Endothelial cell of umbilical vein (primary cell): ENCODE measurements around the gene KCNG1. TPM values are rescaled to one million over a fixed set of nuclear protein-coding genes. Genes with fewer than 3 reads are reported as not detected.

ENCODE experiments used
- BruUV-seq: library from RNA; stranded (reverse); fragments of 400-500 nt; replicated peaks from 2 replicates; lab custom pipeline; 2021; lab: Mats Ljungman, UMichigan
- CTCF ChIA-PET: fragments of 300-600, 350-600 bp; sonication (Branson Sonifier 250); formaldehyde crosslinking; loops from one replicate; lab custom pipeline; 2021; ENCODE audit warnings: antibody characterized with exemption, inconsistent platforms; lab: Charles Lee
- POLR2A ChIA-PET: fragments of 300-600, 350-600 bp; sonication (Branson Sonifier 250); formaldehyde crosslinking; loops from one replicate; lab custom pipeline; 2021; ENCODE audit warnings: antibody characterized with exemption, inconsistent platforms; lab: Charles Lee
- DNase-seq: peaks from one replicate; pipeline ENCODE4 v3.0.0-alpha.2; 2011; ENCODE audit warnings: low read depth, low spot score
- FAIRE-seq: peaks from 2 replicates; lab custom pipeline; 2011; peaks lifted over from hg19 to GRCh38; lab: Jason Lieb, UNC
- H2AFZ ChIP-seq: 2 replicates; pipeline ENCODE4 v1.6.0; 2012; ENCODE audit warnings: low read depth, low read length, control low read depth, inconsistent platforms
- H3K27ac ChIP-seq: 2 replicates; pipeline ENCODE4 v1.5.1; 2011; ENCODE audit warnings: low read depth, mild to moderate bottlenecking, control low read depth, low read length, moderate library complexity; ENCODE audit not compliant: insufficient read depth
- H3K27me3 ChIP-seq, 2 experiments: 2 replicates each; pipeline versions ENCODE4 v1.6.0 to v1.6.1; 2011; ENCODE audit warnings: low read length in 2 of 2, mixed read lengths in 1 of 2; ENCODE audit not compliant: control insufficient read depth in 2 of 2, insufficient read depth in 2 of 2
- H3K36me3 ChIP-seq, 2 experiments: 2 replicates in 1 of 2; 3 replicates in 1 of 2; pipeline ENCODE4 v1.5.1; 2011; ENCODE audit warnings: low read length in 2 of 2, mild to moderate bottlenecking in 1 of 2, moderate library complexity in 1 of 2; ENCODE audit not compliant: control insufficient read depth in 2 of 2, insufficient read depth in 2 of 2; ENCODE audit errors: extremely low read depth in 1 of 2
- H3K4me1 ChIP-seq: 3 replicates; pipeline ENCODE4 v1.5.1; 2011; ENCODE audit warnings: mild to moderate bottlenecking, low read length; ENCODE audit not compliant: control insufficient read depth, insufficient read depth; ENCODE audit errors: extremely low read depth
- H3K4me2 ChIP-seq: 2 replicates; pipeline ENCODE4 v1.6.1; 2011; ENCODE audit warnings: low read length, control low read depth, mixed read lengths; ENCODE audit not compliant: insufficient read depth
- H3K4me3 ChIP-seq, 3 experiments: fragments of 200-600 bp in 1 of 3; sonication (generic), shearing (Covaris generic) in 1 of 3; replicated peaks in 1 of 3; 2 replicates each; pipeline ENCODE4 v1.5.1; 2011 to 2016; ENCODE audit warnings: control low read depth in 3 of 3, low read length in 3 of 3, mild to moderate bottlenecking in 2 of 3, inconsistent platforms in 1 of 3, low read depth in 1 of 3, moderate library complexity in 1 of 3; ENCODE audit not compliant: insufficient read depth in 1 of 3
- H3K79me2 ChIP-seq: 2 replicates; pipeline ENCODE4 v1.6.0; 2012; ENCODE audit warnings: low read length, inconsistent platforms; ENCODE audit not compliant: control insufficient read depth, insufficient read depth
- H3K9ac ChIP-seq: replicated peaks from 2 replicates; pipeline ENCODE3; 2011; ENCODE audit warnings: low read length, control low read depth; ENCODE audit not compliant: insufficient read depth; ENCODE audit errors: extremely low read depth
- H3K9me1 ChIP-seq: replicated peaks from 3 replicates; pipeline ENCODE4 v1.6.0; 2011; ENCODE audit warnings: mild to moderate bottlenecking, low read length; ENCODE audit not compliant: control insufficient read depth, insufficient read depth; ENCODE audit errors: extremely low read depth
- H3K9me3 ChIP-seq: replicated peaks from 2 replicates; pipeline ENCODE4 v1.5.1; 2012; ENCODE audit warnings: low read length, inconsistent platforms; ENCODE audit not compliant: control insufficient read depth, insufficient read depth
- H4K20me1 ChIP-seq: replicated peaks from 2 replicates; pipeline ENCODE3; 2011; ENCODE audit warnings: mild to moderate bottlenecking, low read length; ENCODE audit not compliant: control insufficient read depth, insufficient read depth; ENCODE audit errors: extremely low read depth
- CTCF ChIP-seq, 2 donors: IDR thresholded peaks; 1 replicate in 1 of 2; 2 replicates in 1 of 2; pipeline ENCODE4 v1.5.1; 2011; ENCODE audit warnings: low read length in 2 of 2, mild to moderate bottlenecking in 2 of 2, moderate library complexity in 2 of 2, control low read depth in 1 of 2, inconsistent platforms in 1 of 2, low read depth in 1 of 2; ENCODE audit not compliant: insufficient read depth in 1 of 2; ENCODE audit errors: extremely low read depth in 1 of 2
- EZH2 ChIP-seq: IDR thresholded peaks from 2 replicates; pipeline ENCODE4 v1.6.1; 2012; ENCODE audit warnings: borderline replicate concordance, low read depth, mild to moderate bottlenecking, moderate library complexity, low read length, inconsistent platforms; ENCODE audit not compliant: severe bottlenecking
- FOS ChIP-seq: IDR thresholded peaks from 2 replicates; pipeline ENCODE4 v1.6.1; 2011; ENCODE audit warnings: mild to moderate bottlenecking, low read length, moderate library complexity, borderline replicate concordance; ENCODE audit not compliant: insufficient read depth
- MAX ChIP-seq: IDR thresholded peaks from 2 replicates; pipeline ENCODE4 v1.6.1; 2011; ENCODE audit not compliant: insufficient read depth, insufficient read length
- POLR2A ChIP-seq: IDR thresholded peaks from 2 replicates; pipeline ENCODE4 v1.6.1; 2012; ENCODE audit warnings: low read depth, mild to moderate bottlenecking, control low read depth, low read length
- POLR2AphosphoS5 ChIP-seq: IDR thresholded peaks from 2 replicates; pipeline ENCODE4 v1.6.1; 2012; ENCODE audit warnings: low read depth, mild to moderate bottlenecking, control low read depth, low read length, moderate library complexity; ENCODE audit not compliant: insufficient read depth
- dilution Hi-C: fragments of 300-500 bp; cut with MboI; formaldehyde crosslinking; loops from one replicate; pipeline ENCODE4 v1.15.0; 2019; ENCODE audit warnings: low sequenced_read_pairs; ENCODE audit not compliant: extremely low pct_ligation_motif_present
- intact Hi-C: fragments of 100-400 bp; cut with micrococcal nuclease; formaldehyde crosslinking; loops from one replicate; pipeline ENCODE4 v1.10.0; 2022
- polyA plus RNA-seq, 4 experiments: library from polyadenylated mRNA; depleted of rRNA in 3 of 4; stranded (reverse) in 3 of 4; unstranded in 1 of 4; fragments of >200 nt; gene quantifications; 2 replicates each; pipeline versions ENCODE4 v1.2.1 to v1.2.3, GENCODE V29; 2011 to 2012; ENCODE audit warnings: missing spikeins in 1 of 4
- total RNA-seq: library from RNA; stranded (reverse); gene quantifications from 2 replicates; pipeline ENCODE4 v1.2.3, GENCODE V29; 2021

Gene KCNG1
- total and polyA plus RNA-seq, 2 donors (not counting 3 experiments of a cell fraction or from before 2014, with no cell fraction given): 0.22 to 1.1 TPM

- H4K20me1 ChIP-seq: no peaks in the 10 kb centered on the region
- peak within 1 kb of the TSS; percentile 96 for H3K9ac ChIP-seq
- H2AFZ ChIP-seq: peak within 1 kb of the TSS; percentile 74
- H3K79me2 ChIP-seq: peaks cover 65% of the 10 kb centered on the region
- H3K27ac ChIP-seq: peak within 1 kb of the TSS; percentile 96
- dilution Hi-C loops (no loop called here), intact Hi-C loops (loop anchor here (1.0 kb wide), 2 partner anchors 27 to 140 kb away; partner anchors contain the start of gene ADNP)
- peaks cover 0 to 9% of the 10 kb centered on the region in 2 experiments for H3K36me3 ChIP-seq
- peaks cover 24% of the 10 kb centered on the region for H3K4me1 ChIP-seq
- no peaks in the 10 kb centered on the region for H3K27me3 ChIP-seq
- H3K9me1 ChIP-seq: no peaks in the 10 kb centered on the region
- ChIA-PET POLR2A (interaction anchor here (0.7 to 2.3 kb wide), 5 partner anchors 8 to 949 kb away, joined by 3 to 15 read pairs (median 4); partner anchors contain the start of gene ADNP), CTCF (interaction anchor here (1.0 to 2.5 kb wide), 9 partner anchors 16 to 368 kb away, joined by 3 to 21 read pairs (median 8); partner anchors contain the start of genes ADNP and BCAS4)
- TF ChIP-seq MAX (no peak), FOS (no peak), CTCF (IDR thresholded peaks at IDR 0.05; ENCODE audit: extremely low read depth in 1 of 2, insufficient read depth in 1 of 2, low read depth in 1 of 2, low read length in 2 of 2) (no peak), POLR2AphosphoS5 (peak; percentile 90), EZH2 (no peak), POLR2A (peak; percentile 93)
- FAIRE-seq (no peak), DNase-seq (no peak)
- H3K4me3 ChIP-seq: peak within 1 kb of the TSS; percentile 55 to 94 (median 80)
- no peaks in the 10 kb centered on the region for H3K9me3 ChIP-seq
- peak within 1 kb of the TSS; percentile 97 for H3K4me2 ChIP-seq
- BruUV-seq: TSS peak; percentile 54
Observed at GRCh38 chr20:50957798-50958614, 64.9 kb downstream of the KCNG1 start, which contains the start of gene DPM1. Gene DPM1 (minus strand): TSS chr20:50958532. CDS start chr20:50958523, 9 bp downstream.
